ENCODE data around the gene ARID1A. TPM values are rescaled to one million over a fixed set of nuclear protein-coding genes. Genes with fewer than 3 reads are reported as not detected.

Gene ARID1A
- total and polyA plus RNA-seq, 9 of the 15 experiments (the other 6 are each of a cell fraction or from before 2014, with no cell fraction given): 8.3 to 88.3 (median 22.5) TPM

DNA sequence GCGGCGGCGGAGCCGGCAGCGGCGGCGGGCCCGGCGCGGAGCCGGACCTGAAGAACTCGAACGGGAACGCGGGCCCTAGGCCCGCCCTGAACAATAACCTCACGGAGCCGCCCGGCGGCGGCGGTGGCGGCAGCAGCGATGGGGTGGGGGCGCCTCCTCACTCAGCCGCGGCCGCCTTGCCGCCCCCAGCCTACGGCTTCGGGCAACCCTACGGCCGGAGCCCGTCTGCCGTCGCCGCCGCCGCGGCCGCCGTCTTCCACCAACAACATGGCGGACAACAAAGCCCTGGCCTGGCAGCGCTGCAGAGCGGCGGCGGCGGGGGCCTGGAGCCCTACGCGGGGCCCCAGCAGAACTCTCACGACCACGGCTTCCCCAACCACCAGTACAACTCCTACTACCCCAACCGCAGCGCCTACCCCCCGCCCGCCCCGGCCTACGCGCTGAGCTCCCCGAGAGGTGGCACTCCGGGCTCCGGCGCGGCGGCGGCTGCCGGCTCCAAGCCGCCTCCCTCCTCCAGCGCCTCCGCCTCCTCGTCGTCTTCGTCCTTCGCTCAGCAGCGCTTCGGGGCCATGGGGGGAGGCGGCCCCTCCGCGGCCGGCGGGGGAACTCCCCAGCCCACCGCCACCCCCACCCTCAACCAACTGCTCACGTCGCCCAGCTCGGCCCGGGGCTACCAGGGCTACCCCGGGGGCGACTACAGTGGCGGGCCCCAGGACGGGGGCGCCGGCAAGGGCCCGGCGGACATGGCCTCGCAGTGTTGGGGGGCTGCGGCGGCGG lies 1.0 kb downstream of the ARID1A start (continued):
- TF ChIP-seq CREB1 (IDR thresholded peaks at IDR 0.05) (no peak), CREB1 (CRISPR knock-in tag; IDR thresholded peaks at IDR 0.05) (no peak; the same call in none of the 2 replicates), ZSCAN32 (CRISPR knock-in tag; IDR thresholded peaks at IDR 0.05) (no peak), NCOA2 (IDR thresholded peaks at IDR 0.05; ENCODE audit: partially characterized antibody in 2 of 2) (no peak), ARID2 (IDR thresholded peaks at IDR 0.05) (no peak), SREBF2 (CRISPR knock-in tag; IDR thresholded peaks at IDR 0.05) (no peak), KDM5B (IDR thresholded peaks at IDR 0.05; ENCODE audit: insufficient replicate concordance, low read depth, low read length) (no peak), POLR2H (tag; IDR thresholded peaks at IDR 0.05; ENCODE audit: low read depth) (no peak), BCL6 (CRISPR knock-in tag; IDR thresholded peaks at IDR 0.05) (no peak), KDM1A (IDR thresholded peaks at IDR 0.05) (no peak), ETS2 (tag; IDR thresholded peaks at IDR 0.05; ENCODE audit: borderline replicate concordance, poor library complexity, severe bottlenecking) (no peak), POLR2G (IDR thresholded peaks at IDR 0.05; ENCODE audit: low read depth, low read length) (peak; percentile 84), U2AF2 (optimal IDR thresholded peaks at IDR 0.05; ENCODE audit: low read depth, low read length) (no peak), CCAR2 (IDR thresholded peaks at IDR 0.05; ENCODE audit: low read depth, low read length) (no peak), YY1 (IDR thresholded peaks at IDR 0.05; ENCODE audit: borderline replicate concordance in 1 of 3, control insufficient read depth in 1 of 3, extremely low read depth in 1 of 3, insufficient read depth in 3 of 3, insufficient read length in 1 of 3, insufficient replicate concordance in 2 of 3, low read depth in 1 of 3, low read length in 2 of 3) (peak; percentile 60 to 90 (median 81))
- TF ChIP-seq, protein P1, sequence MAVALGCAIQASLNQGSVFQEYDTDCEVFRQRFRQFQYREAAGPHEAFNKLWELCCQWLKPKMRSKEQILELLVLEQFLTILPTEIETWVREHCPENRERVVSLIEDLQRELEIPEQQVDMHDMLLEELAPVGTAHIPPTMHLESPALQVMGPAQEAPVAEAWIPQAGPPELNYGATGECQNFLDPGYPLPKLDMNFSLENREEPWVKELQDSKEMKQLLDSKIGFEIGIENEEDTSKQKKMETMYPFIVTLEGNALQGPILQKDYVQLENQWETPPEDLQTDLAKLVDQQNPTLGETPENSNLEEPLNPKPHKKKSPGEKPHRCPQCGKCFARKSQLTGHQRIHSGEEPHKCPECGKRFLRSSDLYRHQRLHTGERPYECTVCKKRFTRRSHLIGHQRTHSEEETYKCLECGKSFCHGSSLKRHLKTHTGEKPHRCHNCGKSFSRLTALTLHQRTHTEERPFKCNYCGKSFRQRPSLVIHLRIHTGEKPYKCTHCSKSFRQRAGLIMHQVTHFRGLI (CRISPR knock-in tag; IDR thresholded peaks at IDR 0.05): no peak
- TF ChIP-seq, protein P2, sequence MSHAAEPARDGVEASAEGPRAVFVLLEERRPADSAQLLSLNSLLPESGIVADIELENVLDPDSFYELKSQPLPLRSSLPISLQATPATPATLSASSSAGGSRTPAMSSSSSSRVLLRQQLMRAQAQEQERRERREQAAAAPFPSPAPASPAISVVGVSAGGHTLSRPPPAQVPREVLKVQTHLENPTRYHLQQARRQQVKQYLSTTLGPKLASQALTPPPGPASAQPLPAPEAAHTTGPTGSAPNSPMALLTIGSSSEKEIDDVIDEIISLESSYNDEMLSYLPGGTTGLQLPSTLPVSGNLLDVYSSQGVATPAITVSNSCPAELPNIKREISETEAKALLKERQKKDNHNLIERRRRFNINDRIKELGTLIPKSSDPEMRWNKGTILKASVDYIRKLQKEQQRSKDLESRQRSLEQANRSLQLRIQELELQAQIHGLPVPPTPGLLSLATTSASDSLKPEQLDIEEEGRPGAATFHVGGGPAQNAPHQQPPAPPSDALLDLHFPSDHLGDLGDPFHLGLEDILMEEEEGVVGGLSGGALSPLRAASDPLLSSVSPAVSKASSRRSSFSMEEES (CRISPR knock-in tag; IDR thresholded peaks at IDR 0.05): no peak
- TF ChIP-seq, protein P3, sequence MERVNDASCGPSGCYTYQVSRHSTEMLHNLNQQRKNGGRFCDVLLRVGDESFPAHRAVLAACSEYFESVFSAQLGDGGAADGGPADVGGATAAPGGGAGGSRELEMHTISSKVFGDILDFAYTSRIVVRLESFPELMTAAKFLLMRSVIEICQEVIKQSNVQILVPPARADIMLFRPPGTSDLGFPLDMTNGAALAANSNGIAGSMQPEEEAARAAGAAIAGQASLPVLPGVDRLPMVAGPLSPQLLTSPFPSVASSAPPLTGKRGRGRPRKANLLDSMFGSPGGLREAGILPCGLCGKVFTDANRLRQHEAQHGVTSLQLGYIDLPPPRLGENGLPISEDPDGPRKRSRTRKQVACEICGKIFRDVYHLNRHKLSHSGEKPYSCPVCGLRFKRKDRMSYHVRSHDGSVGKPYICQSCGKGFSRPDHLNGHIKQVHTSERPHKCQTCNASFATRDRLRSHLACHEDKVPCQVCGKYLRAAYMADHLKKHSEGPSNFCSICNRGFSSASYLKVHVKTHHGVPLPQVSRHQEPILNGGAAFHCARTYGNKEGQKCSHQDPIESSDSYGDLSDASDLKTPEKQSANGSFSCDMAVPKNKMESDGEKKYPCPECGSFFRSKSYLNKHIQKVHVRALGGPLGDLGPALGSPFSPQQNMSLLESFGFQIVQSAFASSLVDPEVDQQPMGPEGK (CRISPR knock-in tag; IDR thresholded peaks at IDR 0.05; ENCODE audit: borderline replicate concordance): no peak

All from K562 (cell line).